Activated CD4-positive, CD25-positive, alpha-beta regulatory T cell (primary cell): Measurements from ENCODE around the gene FAM111A.

Experiments used
- DNase-seq, 4 experiments: peaks; one replicate each; lab custom pipeline; 2025; lab: John Stamatoyannopoulos, UW

Gene FAM111A

DNA sequence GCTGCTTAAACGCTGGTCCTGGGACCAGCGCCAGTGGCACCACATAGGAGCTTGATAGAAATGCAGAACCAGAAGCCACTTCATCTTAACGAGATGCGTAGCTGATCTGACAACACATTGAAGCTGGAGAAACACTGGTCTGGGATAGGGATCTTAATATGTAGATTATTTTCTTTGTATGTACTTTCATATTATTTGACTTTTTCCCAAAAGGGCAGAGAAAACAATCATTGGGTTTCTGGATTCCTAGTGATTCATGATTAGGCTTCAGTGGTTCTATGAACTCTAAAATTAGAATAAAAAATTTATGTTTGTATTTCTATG lies 57.7 kb downstream of the FAM111A start:
- DNase-seq = no peak

DNA sequence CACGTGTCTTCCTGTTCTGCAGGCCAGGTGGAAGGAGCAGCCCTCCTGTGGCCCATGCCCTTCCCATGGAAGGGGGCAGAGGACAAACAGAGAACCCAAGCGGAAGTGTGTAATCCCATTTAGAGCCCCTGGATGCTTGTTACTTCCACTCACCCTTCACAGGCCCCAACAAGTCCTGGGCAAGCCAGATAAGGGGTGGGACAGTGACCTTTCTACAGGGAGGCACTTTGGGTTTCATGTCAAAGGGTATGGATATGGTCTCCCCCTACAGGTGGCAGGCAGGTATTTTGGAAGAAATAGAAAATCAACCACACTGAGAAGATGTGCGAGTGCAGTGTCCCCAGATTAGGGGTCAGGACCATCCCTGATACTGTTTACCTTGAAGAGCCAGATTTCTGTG lies 58.7 kb downstream of the FAM111A start:
- no peak for DNase-seq
